Measurements from ENCODE around the gene SLC25A47.

SLC25A47 gene

DNA sequence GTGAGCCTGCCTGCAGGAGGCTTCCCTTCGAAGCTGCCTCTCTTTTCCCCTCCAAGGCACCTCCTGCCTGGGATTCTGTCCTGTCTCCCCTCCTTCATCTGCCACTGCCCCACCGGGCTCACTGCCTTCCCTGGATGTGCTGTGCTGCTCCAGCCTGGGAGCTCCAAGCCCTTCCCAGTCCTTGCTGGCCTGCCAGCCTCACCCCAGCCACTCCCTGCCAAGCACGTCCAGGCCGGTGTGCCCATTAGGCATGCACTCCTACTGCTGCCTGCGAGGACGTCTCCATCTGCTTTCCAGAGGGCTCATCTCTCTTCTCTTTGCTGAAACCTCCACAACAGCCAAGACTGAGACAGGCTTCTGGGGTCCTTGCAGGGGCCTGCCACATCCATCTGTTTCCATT is 8.4 kb upstream of the SLC25A47 start:
- TF ChIP-seq CTCF (conservative IDR thresholded peaks at IDR 0.05; ENCODE audit: low read depth, low read length), result no peak
- no peak for DNase-seq (ENCODE audit: low read depth)
- no peak overlapping the region for H3K4me3 ChIP-seq (ENCODE audit: low read depth, low read length)

DNA sequence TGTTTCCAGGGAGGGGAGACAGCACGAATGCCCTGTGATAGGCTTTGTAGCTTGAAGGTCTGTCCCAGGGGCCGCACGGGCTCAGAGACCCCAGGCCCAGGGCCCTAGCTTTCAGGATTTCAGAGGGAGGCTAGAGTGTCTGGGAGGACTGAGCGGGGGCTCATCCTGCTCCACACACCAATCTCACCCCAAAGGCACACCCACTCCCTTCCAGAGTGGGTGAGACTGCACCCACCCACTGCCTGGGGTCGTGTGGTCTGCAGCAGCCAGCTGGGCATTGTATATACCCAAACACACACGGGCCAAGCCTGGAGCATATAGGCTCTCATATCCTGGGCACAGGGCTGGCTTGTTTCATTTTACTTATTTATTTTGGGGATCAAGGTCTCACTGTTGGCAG is 5.8 kb upstream of the SLC25A47 start:
- no peak for TF ChIP-seq CTCF (conservative IDR thresholded peaks at IDR 0.05; ENCODE audit: low read depth, low read length)
- DNase-seq (ENCODE audit: low read depth), result no peak
- no peak overlapping the region for H3K4me3 ChIP-seq (ENCODE audit: low read depth, low read length)

DNA sequence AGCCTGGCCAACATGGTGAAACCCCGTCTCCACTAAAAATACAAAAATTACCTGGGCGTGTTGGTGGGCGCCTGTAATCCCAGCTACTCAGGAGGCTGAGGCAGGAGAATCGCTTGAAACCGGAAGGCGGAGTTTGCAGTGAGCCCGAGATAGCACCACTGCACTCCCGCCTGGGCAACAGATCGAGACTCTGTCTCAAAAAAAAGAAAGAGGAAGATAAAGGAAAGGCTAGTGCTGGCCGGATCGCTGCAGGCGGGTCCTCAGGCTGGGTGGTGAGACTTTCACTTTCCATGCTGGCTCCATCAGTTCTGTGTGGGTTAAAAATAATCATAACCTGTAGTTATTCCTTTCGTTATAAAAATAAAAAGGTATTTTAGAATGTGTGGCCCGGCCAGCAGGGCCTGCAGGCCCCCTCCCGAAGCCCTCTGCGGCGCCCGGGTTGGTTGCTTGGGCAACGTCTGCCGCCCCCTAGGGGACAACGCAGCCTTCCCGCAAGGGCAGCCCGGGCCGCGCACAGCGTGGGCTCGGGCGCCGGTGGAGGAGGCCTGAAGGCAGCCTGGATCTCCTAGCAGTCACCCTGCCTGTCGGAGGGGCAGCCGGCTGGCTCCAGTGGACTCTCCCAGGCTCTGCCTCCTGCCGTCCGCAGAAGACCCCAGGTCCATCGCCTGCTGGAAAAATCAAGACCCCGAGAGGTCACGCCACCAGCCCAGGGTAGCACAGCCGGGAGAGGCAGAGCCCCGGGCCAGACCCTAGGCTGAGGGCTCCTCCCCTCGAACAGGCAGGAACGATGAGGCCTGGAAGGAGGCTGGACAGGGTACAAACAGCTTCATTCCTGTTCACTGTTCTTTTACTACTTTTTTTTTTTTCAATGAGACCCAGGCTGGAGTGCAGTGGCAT is 5.0 kb upstream of the SLC25A47 start:
- H3K4me3 ChIP-seq (ENCODE audit: low read depth, low read length), result peak overlapping the region; percentile 42
- TF ChIP-seq CTCF (conservative IDR thresholded peaks at IDR 0.05; ENCODE audit: low read depth, low read length), result peak; percentile 71
- peak; percentile 69 for DNase-seq (ENCODE audit: low read depth)

DNA sequence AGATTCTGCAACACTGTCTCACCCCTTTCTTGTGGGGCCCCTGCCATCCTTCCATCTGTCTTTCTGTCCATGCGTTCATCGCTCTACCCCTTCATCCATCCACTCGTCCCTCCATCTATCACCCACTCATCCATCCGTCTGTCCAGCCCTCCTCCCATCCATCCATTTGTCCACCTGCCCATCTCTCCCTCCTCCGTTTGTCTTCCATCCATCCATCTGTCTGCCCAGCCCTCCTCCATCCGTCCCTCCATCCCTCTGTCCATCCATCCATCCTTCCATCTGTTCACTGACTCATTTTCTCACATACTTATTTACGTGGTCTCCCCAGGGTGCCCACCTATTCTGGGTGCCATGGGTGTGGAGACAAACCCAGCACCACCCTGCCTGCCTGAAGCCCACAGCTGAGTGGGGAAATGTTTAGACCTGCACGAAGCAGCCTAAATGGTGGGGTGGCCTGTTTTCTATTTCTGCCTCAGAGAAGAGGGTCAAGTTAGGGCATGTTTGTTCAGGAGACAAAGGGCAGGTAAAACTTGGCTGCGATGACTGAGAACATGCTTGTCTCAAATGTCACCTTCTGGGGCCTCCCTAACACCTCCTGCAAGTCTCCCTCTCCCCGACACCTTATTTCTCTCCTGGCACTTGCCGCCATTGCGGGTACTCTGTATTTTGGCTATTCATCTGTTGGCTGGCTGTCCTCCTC is 2.8 kb upstream of the SLC25A47 start:
- no peak overlapping the region for H3K4me3 ChIP-seq (ENCODE audit: low read depth, low read length)
- no peak for TF ChIP-seq CTCF (conservative IDR thresholded peaks at IDR 0.05; ENCODE audit: low read depth, low read length)
- DNase-seq (ENCODE audit: low read depth), result no peak

DNA sequence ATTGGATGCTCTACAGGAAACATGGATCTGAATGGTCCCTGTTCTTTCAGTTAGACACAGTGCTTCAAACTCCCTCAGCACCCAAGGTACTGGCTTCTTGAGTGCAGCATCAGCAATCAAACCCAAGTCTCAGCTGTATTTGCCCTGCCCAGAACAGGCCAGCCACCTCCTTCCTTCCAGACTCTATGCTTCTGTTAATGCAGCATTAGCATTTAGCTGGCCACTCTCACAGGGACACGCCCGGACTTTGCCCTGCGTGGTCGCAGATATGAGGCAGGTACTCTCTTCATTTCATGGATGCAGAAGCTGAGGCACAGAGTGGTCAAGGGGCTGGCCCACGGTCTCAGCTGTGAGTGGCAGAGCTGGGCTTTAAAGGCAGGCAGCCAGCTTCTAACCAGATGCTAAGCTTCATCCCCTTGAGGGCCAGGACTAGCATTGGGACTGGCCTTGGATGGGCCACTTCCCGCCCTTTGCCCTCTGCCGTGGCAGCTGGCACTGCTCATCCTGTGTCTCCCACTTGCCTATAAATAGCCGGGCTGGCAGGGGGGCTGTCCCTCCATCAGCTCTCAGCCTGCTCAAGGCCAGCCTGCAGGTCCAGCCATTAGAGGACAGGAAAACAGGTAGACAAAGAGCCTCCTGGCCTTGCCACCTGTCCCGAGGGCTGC is 1.5 kb upstream of the SLC25A47 start:
- no peak overlapping the region for H3K4me3 ChIP-seq (ENCODE audit: low read depth, low read length)
- DNase-seq (ENCODE audit: low read depth), result no peak
- no peak for TF ChIP-seq CTCF (conservative IDR thresholded peaks at IDR 0.05; ENCODE audit: low read depth, low read length)

DNA sequence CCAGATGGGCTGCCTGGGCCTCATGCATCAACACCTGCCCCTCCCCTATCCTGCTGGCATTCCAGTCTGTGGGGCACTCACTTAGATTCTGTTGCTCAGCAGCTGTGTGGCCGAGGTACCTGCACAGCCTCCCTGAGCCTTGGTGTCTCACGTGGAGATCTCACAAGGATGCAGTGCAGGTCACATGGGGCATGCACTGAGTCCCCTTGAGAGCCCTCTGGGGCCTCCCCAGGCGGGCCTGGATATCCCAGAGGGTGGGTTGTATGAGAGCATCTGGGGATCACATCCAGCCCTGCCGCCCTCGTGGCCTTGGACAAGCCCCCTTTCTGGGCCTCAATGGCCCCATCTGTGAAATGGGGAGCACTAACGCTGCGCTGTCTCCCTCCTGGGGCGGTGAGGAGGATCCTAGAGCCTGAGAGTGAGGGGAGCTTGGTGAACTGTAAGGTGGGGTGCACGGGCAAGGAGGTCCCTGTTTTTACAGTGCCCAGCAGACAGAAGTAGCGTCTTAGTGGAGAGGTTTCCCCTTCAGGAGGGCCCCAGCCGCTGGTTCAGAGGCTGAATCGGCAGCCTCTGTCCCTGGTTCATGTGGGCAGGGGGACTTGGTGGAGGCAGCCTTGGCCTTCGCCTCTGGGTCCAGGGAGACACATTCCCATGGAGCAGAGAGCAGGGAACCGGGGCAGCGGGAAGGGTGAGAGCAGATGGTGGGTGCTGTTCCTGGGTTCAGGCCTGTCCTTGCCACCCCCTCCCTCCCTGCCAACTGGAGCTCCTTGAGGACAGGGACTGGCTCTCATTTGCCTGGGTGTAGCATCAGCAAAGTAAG is 791 bp upstream of the SLC25A47 start:
- DNase-seq (ENCODE audit: low read depth), result no peak
- TF ChIP-seq CTCF (conservative IDR thresholded peaks at IDR 0.05; ENCODE audit: low read depth, low read length), result no peak
- no peak overlapping the region for H3K4me3 ChIP-seq (ENCODE audit: low read depth, low read length)

All from choroid plexus epithelial cell (primary cell).